Mesendoderm (in vitro differentiated cells): Measurements from ENCODE around the gene M1AP.

ENCODE experiments used
- DNase-seq: peaks from one replicate; pipeline ENCODE4 v3.0.0; 2013
- H2AK5ac ChIP-seq: 2 replicates; pipeline ENCODE4 v1.6.1; 2013; ENCODE audit warnings: low read length, inconsistent platforms
- H2BK120ac ChIP-seq: 2 replicates; pipeline ENCODE4 v1.6.1; 2013; ENCODE audit warnings: low read depth, mild to moderate bottlenecking, low read length, moderate library complexity, mixed read lengths
- H2BK15ac ChIP-seq: replicated peaks from 2 replicates; pipeline ENCODE4 v1.6.1; 2013; ENCODE audit warnings: low read depth, mild to moderate bottlenecking, moderate library complexity
- H2BK5ac ChIP-seq: 2 replicates; pipeline ENCODE4 v1.6.1; 2013; ENCODE audit warnings: low read length, inconsistent platforms
- H3K18ac ChIP-seq: 2 replicates; pipeline ENCODE4 v1.6.1; 2013; ENCODE audit warnings: mild to moderate bottlenecking, low read length, mixed read lengths
- H3K23ac ChIP-seq: one replicate; pipeline ENCODE4 v1.6.1; 2013; ENCODE audit warnings: low read length
- H3K27ac ChIP-seq: 2 replicates; pipeline ENCODE4 v1.5.1; 2013; ENCODE audit warnings: low read depth, mild to moderate bottlenecking, inconsistent platforms, low read length, moderate library complexity
- H3K27me3 ChIP-seq: 2 replicates; pipeline ENCODE4 v1.6.1; 2013; ENCODE audit warnings: low read length, control low read depth, mild to moderate bottlenecking, inconsistent platforms; ENCODE audit not compliant: insufficient read depth, poor library complexity
- H3K36me3 ChIP-seq: 2 replicates; pipeline ENCODE4 v1.6.1; 2013; ENCODE audit warnings: low read length, inconsistent platforms; ENCODE audit not compliant: control insufficient read depth, insufficient read depth
- H3K4ac ChIP-seq: one replicate; pipeline ENCODE4 v1.6.1; 2013; ENCODE audit warnings: low read depth, mild to moderate bottlenecking, low read length, moderate library complexity
- H3K4me1 ChIP-seq: 2 replicates; pipeline ENCODE4 v1.6.1; 2013; ENCODE audit warnings: low read depth, low read length, inconsistent platforms; ENCODE audit not compliant: control insufficient read depth
- H3K4me2 ChIP-seq: 2 replicates; pipeline ENCODE4 v1.6.1; 2013; ENCODE audit warnings: low read length
- H3K4me3 ChIP-seq: 2 replicates; pipeline ENCODE4 v1.5.1; 2013; ENCODE audit warnings: mild to moderate bottlenecking, low read length
- H3K56ac ChIP-seq: one replicate; pipeline ENCODE4 v1.6.1; 2013; ENCODE audit warnings: low read length
- H3K79me1 ChIP-seq: 2 replicates; pipeline ENCODE4 v1.6.1; 2013; ENCODE audit warnings: low read length, inconsistent platforms
- H3K79me2 ChIP-seq: 2 replicates; pipeline ENCODE4 v1.6.1; 2013; ENCODE audit warnings: mild to moderate bottlenecking, low read length; ENCODE audit not compliant: control insufficient read depth, insufficient read depth
- H3K9ac ChIP-seq: 2 replicates; pipeline ENCODE4 v1.6.1; 2013; ENCODE audit warnings: low read length, inconsistent platforms
- H4K5ac ChIP-seq: one replicate; pipeline ENCODE4 v1.6.1; 2013; ENCODE audit warnings: low read length
- H4K8ac ChIP-seq: one replicate; pipeline ENCODE4 v1.6.1; 2013; ENCODE audit warnings: low read depth, mild to moderate bottlenecking, control low read depth, low read length, moderate library complexity
- WGBS: extraction: QIAGEN DNeasy Blood & Tissue Kit; methylation state at CpG from one replicate; pipeline ENCODE4 v1.1.7; 2013; ENCODE audit warnings: low lambda C conversion rate, missing lambda C conversion rate; ENCODE audit not compliant: insufficient coverage; ENCODE audit errors: extremely low coverage; 5-methylcytosine and 5-hydroxymethylcytosine counted together

Gene M1AP

DNA sequence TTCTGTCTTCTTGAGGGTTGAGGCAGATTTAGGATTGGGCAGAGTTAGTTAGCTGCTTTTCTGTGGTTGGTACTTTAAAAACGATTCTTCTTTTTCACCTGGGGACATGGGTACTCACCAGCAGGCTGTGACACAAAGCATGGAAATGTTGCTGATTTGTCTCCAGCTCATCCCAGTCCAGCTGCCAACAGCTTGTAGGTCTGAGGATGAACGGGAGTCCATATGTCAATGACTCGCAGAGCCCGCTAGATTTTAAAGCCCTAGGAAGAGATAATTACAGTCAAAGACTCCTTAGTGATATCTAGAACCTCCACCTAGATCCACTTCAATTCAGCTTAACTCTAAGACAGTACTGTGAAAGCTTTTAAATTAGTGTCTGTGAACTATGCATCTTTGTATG is 72.8 kb downstream of the M1AP start:
- H3K36me3 ChIP-seq, result no peaks in the 10 kb centered on the region
- DNase-seq, result no peak
- H2BK120ac ChIP-seq, result no peak overlapping the region
- no peak overlapping the region for H2BK15ac ChIP-seq
- H3K27ac ChIP-seq, result no peak overlapping the region
- H2BK5ac ChIP-seq, result no peak overlapping the region
- no peak overlapping the region for H3K9ac ChIP-seq
- no CpG with 5 or more reads among the region's 4 CpGs for WGBS
- H4K8ac ChIP-seq, result no peak overlapping the region
- no peak overlapping the region for H3K18ac ChIP-seq
- no peaks in the 10 kb centered on the region for H3K27me3 ChIP-seq
- H4K5ac ChIP-seq, result no peak overlapping the region
- H3K56ac ChIP-seq, result no peak overlapping the region
- no peaks in the 10 kb centered on the region for H3K4me1 ChIP-seq
- no peak overlapping the region for H3K23ac ChIP-seq
- no peak overlapping the region for H2AK5ac ChIP-seq
- no peak overlapping the region for H3K4me3 ChIP-seq
- no peak overlapping the region for H3K4ac ChIP-seq
- no peaks in the 10 kb centered on the region for H3K79me2 ChIP-seq
- no peak overlapping the region for H3K4me2 ChIP-seq
- H3K79me1 ChIP-seq, result no peaks in the 10 kb centered on the region

DNA sequence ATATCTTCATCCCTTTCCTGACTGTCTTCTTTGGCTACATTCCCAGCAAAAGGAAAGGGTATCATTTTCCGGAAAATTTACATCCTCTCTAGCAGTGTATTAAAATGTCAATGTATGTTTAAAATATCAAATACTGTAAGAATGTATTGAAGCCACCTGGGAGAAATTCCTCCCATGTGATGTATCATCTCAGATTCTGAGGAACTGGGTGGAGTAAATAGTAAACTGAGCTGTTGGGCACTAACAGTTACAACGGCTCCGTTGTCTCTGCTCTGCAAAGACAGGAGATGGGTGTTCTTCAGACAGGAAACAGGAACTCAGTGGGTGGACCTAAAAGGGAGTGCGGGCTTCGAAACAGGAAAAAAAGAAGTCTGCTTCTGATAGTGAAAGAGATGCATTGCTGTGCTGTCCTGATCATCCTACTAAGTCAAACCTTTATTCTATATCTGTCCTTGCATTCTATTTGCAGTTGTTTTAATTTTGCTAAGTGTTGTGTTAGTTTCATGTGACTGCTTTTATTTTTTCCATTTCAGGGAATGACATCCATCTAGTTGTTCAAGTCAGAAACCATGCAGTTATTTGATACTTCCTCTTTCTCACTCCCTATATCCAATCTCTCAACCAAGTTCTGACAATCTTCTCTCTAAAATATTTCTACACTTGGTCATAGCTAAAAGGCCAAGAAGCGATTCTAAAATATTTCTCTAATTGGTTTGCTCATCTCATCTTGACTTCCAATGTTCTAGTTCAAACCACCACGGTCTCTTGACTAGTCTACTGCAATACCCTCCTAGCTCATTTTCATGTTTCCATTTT is 74.2 kb downstream of the M1AP start:
- H3K4ac ChIP-seq, result no peak overlapping the region
- H3K4me1 ChIP-seq, result no peaks in the 10 kb centered on the region
- H3K18ac ChIP-seq, result no peak overlapping the region
- H2AK5ac ChIP-seq, result no peak overlapping the region
- no peak overlapping the region for H3K56ac ChIP-seq
- H3K4me2 ChIP-seq, result no peak overlapping the region
- no peak overlapping the region for H2BK120ac ChIP-seq
- no peaks in the 10 kb centered on the region for H3K27me3 ChIP-seq
- peak overlapping the region; percentile 65 for H4K5ac ChIP-seq
- no peak for DNase-seq
- no peaks in the 10 kb centered on the region for H3K79me1 ChIP-seq
- no CpG with 5 or more reads among the region's 7 CpGs for WGBS
- H3K36me3 ChIP-seq, result no peaks in the 10 kb centered on the region
- H4K8ac ChIP-seq, result no peak overlapping the region
- no peak overlapping the region for H3K9ac ChIP-seq
- no peak overlapping the region for H3K27ac ChIP-seq
- no peak overlapping the region for H3K23ac ChIP-seq
- H2BK5ac ChIP-seq, result no peak overlapping the region
- H3K79me2 ChIP-seq, result no peaks in the 10 kb centered on the region
- no peak overlapping the region for H3K4me3 ChIP-seq
- no peak overlapping the region for H2BK15ac ChIP-seq

DNA sequence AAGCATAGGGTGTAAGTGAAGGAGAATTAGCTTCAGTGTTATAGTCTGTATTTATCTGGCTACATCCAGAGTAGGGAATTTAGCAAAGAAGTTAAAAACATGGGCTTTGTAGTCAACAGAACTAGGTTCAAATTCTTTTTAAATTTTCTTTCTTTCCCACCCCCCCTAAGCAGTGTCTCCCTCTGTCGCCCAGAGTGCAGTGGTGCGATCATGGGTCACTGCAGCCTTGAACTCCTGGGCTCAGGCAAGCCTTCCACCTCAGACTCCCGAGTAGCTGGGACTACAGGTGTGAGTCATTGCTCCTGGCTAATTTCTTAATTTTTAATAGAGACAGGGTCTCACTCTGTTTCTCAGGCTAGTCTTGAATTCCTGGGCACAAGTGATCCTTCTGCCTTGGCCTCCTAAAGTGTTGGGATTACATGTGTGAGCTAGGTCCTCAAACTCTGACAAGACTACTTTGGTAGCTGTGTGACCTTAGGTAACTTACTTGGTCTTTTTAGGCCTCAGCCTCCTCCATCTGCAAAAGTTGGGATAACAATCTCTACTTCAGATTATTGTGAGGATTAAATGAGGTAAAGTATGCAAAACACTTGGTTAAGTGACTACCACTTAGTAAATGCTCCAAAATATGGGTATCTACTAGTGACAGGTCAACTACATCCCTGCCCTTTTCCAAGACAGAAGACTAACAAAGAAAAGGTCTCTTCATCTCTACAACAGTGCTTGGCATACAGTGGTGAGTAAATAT is 75.8 kb downstream of the M1AP start:
- Histone ChIP-seq H4K5ac (no peak overlapping the region), H2BK120ac (no peak overlapping the region), H3K36me3 (no peaks in the 10 kb centered on the region), H3K4me3 (no peak overlapping the region), H2AK5ac (no peak overlapping the region), H4K8ac (no peak overlapping the region), H3K79me2 (no peaks in the 10 kb centered on the region), H3K27ac (no peak overlapping the region), H3K9ac (no peak overlapping the region), H3K18ac (no peak overlapping the region), H3K4me1 (no peaks in the 10 kb centered on the region), H3K4me2 (no peak overlapping the region), H2BK5ac (no peak overlapping the region), H3K23ac (no peak overlapping the region), H3K79me1 (no peaks in the 10 kb centered on the region), H2BK15ac (no peak overlapping the region), H3K27me3 (peaks cover 4% of the 10 kb centered on the region), H3K56ac (no peak overlapping the region), H3K4ac (no peak overlapping the region)
- no CpG with 5 or more reads among the region's 3 CpGs for WGBS
- peak; percentile 22 for DNase-seq

DNA sequence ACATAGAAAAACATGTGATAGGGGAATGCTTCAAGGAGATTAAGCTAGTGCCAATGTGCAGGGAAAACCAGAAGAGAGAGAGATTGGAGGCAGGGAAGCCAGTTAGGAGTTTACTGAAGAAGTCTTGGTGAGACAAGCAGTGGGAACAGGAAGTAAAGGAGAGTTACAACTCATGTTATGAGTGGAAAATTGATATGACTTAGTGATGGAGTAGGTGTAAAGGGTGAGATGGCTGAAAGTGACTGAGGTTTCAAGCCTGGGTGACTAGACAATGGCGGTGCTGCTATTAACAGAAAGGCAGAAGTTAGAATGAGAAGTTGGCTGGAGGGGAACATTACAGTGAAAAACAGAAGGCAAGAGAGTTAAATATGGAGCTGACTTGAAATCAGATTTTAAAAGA is 77.1 kb downstream of the M1AP start:
- Histone ChIP-seq H3K36me3 (no peaks in the 10 kb centered on the region), H3K4me1 (no peaks in the 10 kb centered on the region), H2BK15ac (no peak overlapping the region), H2BK5ac (no peak overlapping the region), H3K79me2 (no peaks in the 10 kb centered on the region), H4K5ac (no peak overlapping the region), H3K4ac (no peak overlapping the region), H3K9ac (no peak overlapping the region), H3K27me3 (peaks cover 4% of the 10 kb centered on the region), H3K23ac (no peak overlapping the region), H3K79me1 (no peaks in the 10 kb centered on the region), H3K4me3 (no peak overlapping the region), H4K8ac (no peak overlapping the region), H3K56ac (no peak overlapping the region), H2BK120ac (no peak overlapping the region), H3K4me2 (no peak overlapping the region), H3K27ac (no peak overlapping the region), H3K18ac (no peak overlapping the region), H2AK5ac (no peak overlapping the region)
- DNase-seq, result no peak
- WGBS, result no CpG with 5 or more reads among the region's 1 CpG

DNA sequence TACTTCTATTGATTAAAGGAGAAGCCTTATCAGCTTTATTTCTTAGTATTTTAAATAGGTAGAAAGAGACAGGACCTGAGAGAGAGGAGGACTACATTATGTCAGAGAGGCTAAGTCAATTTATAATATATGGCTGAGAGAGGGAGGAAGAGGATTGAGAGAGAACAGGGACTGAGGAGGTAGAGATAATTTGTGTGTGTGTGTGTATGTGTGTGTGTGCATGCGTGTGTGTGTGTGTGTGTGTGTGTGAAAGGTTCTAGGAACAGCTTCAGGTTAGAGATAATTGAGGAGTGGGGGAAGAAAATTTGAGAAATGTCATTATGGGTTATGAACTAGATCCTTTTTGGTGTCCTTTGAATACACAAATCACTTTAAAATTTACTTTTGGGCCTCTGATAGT is 78.4 kb downstream of the M1AP start:
- Histone ChIP-seq H2BK120ac (no peak overlapping the region), H3K4me3 (no peak overlapping the region), H3K4me2 (no peak overlapping the region), H3K18ac (no peak overlapping the region), H2AK5ac (no peak overlapping the region), H2BK5ac (no peak overlapping the region), H3K79me1 (no peaks in the 10 kb centered on the region), H3K9ac (no peak overlapping the region), H3K27me3 (peaks cover 4% of the 10 kb centered on the region), H3K79me2 (no peaks in the 10 kb centered on the region), H3K27ac (no peak overlapping the region), H3K56ac (no peak overlapping the region), H4K5ac (no peak overlapping the region), H3K4me1 (no peaks in the 10 kb centered on the region), H3K36me3 (no peaks in the 10 kb centered on the region), H3K4ac (no peak overlapping the region), H2BK15ac (no peak overlapping the region), H4K8ac (no peak overlapping the region), H3K23ac (no peak overlapping the region)
- WGBS, result no CpG with 5 or more reads among the region's 1 CpG
- no peak for DNase-seq
